D721Med (cell line): ENCODE results near the gene LRRC25.

ENCODE experiments used
- DNase-seq: peaks from one replicate; pipeline ENCODE4 v3.0.0; 2011; ENCODE audit warnings: low spot score; ENCODE audit not compliant: insufficient read length
- FAIRE-seq: peaks from 2 replicates; lab custom pipeline; 2011; peaks lifted over from hg19 to GRCh38; lab: Jason Lieb, UNC
- CTCF ChIP-seq: IDR thresholded peaks from 2 replicates; pipeline ENCODE4 v1.5.1; 2012; ENCODE audit warnings: mild to moderate bottlenecking, control low read depth; ENCODE audit not compliant: insufficient read depth; ENCODE audit errors: missing control alignments

Gene LRRC25

DNA sequence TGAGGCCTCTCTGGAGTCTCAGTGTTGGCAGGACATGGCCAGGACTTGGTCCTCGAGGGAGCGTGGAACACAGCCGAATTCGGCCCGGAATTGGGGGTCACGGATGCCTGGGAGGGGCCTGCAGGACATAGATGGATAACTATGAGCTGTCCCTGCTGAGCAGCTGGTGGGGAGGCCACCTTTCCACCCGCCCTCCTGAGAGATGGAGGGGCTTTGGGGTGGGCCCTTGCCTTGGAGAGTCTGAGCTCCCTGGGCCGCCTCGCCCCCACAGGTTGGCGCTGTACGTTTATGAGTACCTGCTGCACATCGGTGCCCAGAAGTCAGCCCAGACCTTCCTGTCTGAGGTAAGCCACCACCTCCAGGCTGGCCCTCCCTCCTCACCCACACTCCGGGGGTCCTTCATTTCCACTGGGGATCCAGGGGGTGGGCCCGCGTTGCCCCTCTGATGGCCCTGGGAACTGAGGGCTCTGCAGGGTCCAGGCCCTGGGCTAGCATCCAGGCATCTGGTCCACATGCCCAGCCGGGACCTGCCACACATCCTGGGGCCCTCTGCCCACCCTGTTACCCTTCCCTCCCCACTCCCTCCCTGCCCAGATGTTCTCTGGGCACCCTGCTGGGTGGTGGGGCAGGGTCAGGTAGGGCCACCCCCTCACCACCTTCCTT lies 29.8 kb upstream of the LRRC25 start:
- FAIRE-seq: no peak
- DNase-seq: no peak
- no peak for TF ChIP-seq CTCF

DNA sequence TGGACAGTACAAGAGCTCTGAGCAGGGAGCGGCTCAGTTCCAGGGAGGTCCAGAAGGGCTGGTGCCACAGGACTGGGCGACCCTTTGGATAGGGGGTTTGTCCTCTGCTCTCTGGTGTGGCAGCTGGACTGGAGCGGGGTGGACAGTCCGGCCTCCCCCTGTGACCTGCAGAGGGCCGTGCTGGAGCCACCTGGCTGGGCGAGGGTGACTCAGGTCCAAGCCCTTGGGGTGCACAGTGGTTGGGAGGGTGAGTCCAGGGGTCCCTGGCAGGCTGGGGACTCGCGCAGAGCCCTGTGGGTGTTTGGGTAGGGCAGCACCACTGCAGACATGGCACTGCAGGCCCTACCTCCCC lies 29.0 kb upstream of the LRRC25 start:
- DNase-seq (no peak), FAIRE-seq (no peak)

GRCh38 chr19:18425515-18426415 lies 28.3 kb upstream of the LRRC25 start:
- TF ChIP-seq CTCF: no peak
- no peak for DNase-seq
- no peak for FAIRE-seq

More for the DNA sequence above, 29.0 kb upstream of the LRRC25 start:
- TF ChIP-seq CTCF: no peak

GRCh38 chr19:18424890-18425514 lies 27.6 kb upstream of the LRRC25 start:
- DNase-seq (no peak), FAIRE-seq (no peak)
- TF ChIP-seq CTCF: no peak

- DNase-seq: no peak
- TF ChIP-seq CTCF: no peak
- no peak for FAIRE-seq
Measured at GRCh38 chr19:18424122-18424889, 26.9 kb upstream of the LRRC25 start.

- FAIRE-seq: no peak
- TF ChIP-seq CTCF: no peak
- no peak for DNase-seq
Measured at GRCh38 chr19:18423258-18424020, 26.0 kb upstream of the LRRC25 start.
